Middle frontal gyrus (tissue), 1 donor: ENCODE measurements around the gene AKR1B1.

ENCODE experiments used
- DNase-seq: peaks from one replicate; pipeline ENCODE4 v3.0.0-alpha.2; 2015; ENCODE audit warnings: low spot score; ENCODE audit errors: extremely low spot score

Gene AKR1B1

DNA sequence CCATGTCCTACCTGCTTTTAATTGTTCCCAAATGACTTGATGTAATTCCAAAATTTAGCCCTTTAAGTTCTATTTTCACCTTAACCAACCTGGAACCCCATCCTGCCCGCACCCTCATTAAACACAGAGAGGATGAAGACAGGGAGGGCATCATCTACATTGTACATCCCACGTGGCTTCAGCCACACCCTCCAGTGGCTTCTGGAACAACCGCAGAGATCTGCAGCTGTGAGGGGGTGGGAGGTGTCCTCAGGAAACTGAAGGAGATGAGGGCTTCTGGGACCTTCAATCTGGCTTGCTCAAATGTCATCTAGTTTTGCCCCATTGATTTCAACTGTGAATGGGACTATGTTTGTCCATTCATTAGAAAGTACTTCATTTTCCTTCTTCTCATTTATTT, 39.0 kb downstream of the AKR1B1 start:
- no peak for DNase-seq

DNA sequence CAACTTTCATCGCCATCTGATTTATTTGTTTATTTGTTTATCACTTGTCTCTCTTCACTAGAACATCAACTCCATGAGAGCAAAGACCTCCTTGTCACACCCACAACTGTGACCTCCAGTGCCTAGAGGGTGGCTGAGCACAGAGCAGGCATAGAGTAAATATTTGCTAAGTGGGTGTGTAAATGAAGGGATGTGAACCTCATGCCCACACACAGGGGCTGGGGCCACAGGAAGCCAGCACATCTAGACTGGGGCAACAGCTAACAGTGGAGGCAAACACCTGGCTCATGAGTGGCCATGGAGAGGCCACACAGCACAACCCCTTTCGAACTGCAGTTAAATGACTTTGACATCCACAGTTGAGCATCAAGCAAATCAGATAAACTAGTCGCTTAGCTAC, 39.8 kb downstream of the AKR1B1 start:
- no peak for DNase-seq

DNA sequence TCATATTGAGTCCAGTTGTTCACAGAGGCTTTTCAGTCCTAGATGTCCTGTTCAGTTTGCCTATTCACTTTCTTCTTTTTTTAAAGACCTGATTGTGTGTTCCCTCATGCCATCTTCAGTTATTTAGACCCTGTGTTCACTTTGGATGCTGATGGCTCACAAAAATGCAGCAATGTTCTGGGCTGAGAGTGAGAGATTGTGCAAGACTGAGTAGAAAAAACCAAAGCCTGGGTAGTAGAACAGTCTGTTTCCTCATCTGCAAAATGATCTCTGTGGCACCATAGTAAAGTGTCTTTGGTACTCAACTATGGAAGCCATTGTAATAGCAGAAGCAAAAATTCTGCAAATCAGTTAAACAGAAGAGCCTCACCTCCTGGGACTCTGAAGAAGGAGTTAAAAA, 43.2 kb downstream of the AKR1B1 start:
- DNase-seq, result no peak

DNA sequence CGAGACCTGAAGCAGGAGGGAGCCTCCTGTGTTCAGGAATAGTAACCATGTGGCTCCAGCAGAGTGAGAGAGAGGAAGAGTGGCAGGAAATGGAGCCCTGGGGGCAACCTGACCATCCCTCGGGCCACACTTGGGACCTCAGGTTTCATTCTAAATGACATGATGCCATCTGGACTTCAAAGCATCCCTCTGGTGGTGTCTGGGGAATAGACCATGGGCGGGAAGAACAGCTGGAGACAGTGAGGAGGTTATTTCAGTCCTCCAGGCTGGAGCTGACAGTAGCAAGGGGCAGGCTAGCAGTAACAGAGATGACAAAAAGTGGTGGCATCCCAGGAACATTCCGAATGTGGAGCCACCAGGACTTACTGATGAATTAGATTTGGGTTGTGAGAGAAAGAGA, 44.8 kb downstream of the AKR1B1 start:
- no peak for DNase-seq

DNA sequence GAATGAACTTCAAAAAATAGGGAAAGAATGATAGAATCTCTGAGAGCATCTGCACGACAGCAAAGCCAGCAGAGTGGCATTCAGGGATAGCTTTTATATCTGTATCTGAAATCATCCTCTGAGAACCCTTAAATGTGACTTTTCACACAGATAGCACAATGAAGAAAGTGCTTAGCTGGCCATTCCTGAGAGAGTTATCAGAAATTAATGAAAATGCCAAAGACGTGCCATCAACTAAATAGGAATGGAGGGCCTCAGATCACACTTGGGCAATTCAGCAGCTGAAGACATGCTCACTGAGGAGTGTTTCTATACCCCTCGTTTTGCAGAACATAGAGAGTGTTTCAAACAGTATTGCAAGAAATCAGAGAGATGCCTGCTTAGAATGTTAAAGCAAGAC, 51.6 kb downstream of the AKR1B1 start:
- no peak for DNase-seq

DNA sequence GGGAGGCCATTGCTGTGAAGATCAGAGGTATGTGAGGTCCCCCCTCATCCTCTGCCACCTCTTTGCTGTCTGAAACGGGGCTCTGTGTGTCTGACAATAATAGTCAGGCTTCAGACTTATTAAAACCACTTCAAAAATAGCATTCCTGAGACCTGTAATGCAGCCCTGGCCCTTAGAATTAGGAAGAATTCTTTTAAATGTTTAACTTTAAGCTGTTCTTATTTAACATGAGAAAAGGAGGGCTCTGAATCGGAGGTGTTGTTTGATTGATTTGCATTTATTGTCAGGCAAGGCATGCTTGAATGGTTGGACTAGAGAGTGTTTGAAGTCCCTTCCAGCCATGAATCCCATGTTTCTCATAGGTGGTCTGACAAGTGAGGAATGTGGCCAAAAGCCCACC, 52.5 kb downstream of the AKR1B1 start:
- DNase-seq, result no peak

DNA sequence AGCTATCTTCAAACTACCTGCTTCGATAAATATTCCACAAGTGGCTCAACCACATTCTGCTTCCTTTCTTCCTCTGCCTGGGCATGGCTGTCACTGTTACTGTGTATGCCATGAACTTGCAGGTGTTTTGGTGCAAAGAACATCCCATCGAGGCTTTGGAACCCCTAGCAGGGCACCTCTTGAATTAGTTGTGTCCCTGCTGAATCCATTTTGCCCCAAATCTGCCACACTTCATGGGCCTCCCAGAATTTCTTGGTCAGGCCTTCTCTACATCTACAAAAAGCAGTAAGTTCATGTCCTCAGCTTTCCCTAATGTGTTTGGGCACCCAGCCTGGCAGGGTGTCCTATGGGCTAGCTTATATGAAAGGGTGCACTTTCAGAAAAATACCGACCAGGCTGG, 53.6 kb downstream of the AKR1B1 start:
- DNase-seq, result no peak

DNA sequence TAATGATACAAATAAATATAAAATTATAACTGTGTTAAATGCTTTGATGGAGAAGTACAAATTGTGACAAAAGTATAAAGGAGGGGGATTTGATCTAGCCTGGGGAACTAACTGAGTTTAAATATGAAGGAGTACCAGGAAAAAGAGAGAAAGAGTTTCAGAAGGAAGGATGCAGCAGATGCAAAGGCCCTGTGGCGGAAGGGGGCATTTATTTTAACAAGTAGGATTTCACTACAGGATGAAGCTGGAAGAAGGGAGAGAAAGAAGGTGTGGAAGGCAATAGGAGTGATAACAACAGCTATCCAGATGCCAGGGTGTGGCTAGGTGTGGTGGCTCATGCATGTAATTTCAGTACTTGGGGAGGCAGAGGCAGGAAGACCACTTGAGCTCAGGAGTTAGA, 55.8 kb downstream of the AKR1B1 start:
- no peak for DNase-seq

DNA sequence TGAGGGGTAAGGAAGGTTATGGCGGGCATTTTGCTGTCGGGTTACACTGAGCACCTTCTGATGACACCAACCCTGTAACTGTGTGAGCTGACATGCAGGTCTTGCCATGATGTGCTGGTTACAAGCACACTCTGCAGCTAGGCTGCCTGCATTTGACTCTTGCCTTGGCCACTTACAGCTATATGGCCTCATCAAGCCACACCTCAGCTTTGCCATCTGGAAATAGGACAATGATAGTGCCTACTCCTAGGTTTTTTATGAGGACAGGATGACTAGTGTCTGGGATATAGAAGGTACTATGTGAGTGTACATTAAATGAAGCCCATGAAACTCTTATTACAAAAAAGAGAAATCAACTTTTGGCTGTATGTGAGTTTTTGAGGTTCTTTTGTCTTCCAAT, 58.0 kb downstream of the AKR1B1 start:
- DNase-seq, result no peak

DNA sequence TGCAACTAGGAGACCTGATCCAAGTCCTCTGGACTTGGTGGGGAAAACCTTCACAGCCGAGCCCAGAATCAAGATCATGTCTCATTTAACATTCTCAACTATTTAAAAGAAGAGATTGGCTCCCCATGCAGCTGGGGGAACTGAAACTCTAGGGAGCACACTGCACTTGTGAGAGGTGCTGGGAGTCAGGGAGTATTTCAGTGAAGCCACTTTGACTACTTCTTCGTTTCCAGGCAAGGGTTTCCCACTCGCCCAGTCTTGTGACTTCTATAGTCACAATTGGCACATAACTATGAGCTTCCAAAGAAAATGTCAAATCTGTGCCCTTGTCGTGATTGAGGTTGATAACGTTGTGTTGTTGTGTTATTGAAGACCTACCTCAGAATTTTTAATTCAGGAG, 62.9 kb downstream of the AKR1B1 start:
- no peak for DNase-seq

DNA sequence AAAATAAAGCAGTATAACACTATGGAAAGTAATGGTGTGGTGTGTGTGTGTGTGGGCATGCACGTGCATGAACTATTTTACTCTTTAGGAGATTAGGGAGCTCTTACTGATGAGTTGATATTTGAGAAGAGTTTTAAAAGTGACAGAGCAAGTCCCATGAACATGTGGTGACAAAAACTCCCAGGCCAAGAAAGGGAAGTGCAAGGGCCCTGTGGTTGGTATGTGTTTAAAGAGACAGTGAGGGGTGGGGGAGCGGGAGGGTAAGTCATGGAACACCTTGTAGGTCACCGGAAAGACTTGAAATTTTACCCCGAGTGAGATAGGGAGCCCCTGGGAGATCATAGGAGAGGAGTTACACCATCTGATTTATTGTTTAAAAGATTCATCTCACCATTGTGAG, 63.3 kb downstream of the AKR1B1 start:
- DNase-seq, result no peak

DNA sequence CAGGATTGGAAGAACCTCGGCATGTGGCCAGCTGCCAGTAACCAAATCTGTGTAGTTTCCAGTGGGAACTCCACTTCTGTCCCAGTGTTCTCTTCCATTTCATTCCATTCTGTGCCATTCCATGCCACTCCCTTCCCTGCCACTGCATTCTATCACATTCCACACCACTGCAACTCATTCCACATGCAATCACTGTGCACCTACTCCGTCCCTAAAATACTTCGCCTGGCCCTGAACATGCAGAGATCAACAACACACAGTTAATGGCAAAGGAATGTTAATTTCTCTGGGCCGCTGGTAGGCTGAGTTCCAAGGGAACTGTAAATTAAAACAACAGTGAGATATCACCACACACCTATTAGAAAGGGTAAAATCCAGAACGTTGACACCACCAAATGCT, 64.8 kb downstream of the AKR1B1 start:
- no peak for DNase-seq
